HepG2 (cell line): Measurements from ENCODE around the gene SNED1. TPM values are rescaled to one million over a fixed set of nuclear protein-coding genes. Genes with fewer than 3 reads are reported as not detected.

Source experiments
- ARHGAP35 ChIP-seq: sonication (generic); formaldehyde crosslinking; IDR thresholded peaks from 2 replicates; pipeline ENCODE4 v1.9.0; 2022; ENCODE audit warnings: mild to moderate bottlenecking, inconsistent platforms, moderate library complexity, missing genetic modification reagents, borderline replicate concordance
- FOXA1 ChIP-seq, 2 experiments: fragments of 450-650 bp in 1 of 2; sonication (generic) in 1 of 2; formaldehyde crosslinking in 1 of 2; IDR thresholded peaks; 2 replicates each; pipeline versions ENCODE4 v1.4.0 to v1.6.1; 2016 to 2020; ENCODE audit warnings: missing genetic modification reagents in 1 of 2
- HDAC2 ChIP-seq: sonication (generic); formaldehyde crosslinking; IDR thresholded peaks from 2 replicates; pipeline ENCODE4 v1.4.0; 2020; ENCODE audit warnings: missing genetic modification reagents
- HMG20B ChIP-seq: conservative IDR thresholded peaks from 2 replicates; pipeline ENCODE4 v1.6.1; 2016; ENCODE audit warnings: missing genetic modification reagents, missing compliant biosample characterization
- KDM2A ChIP-seq: sonication (generic); formaldehyde crosslinking; IDR thresholded peaks from 2 replicates; pipeline ENCODE4 v1.4.0; 2020; ENCODE audit warnings: low read depth, missing genetic modification reagents, borderline replicate concordance
- KDM3A ChIP-seq: IDR thresholded peaks from 2 replicates; pipeline ENCODE4 v1.6.1; 2018; ENCODE audit warnings: low read depth, missing compliant biosample characterization
- KDM6A ChIP-seq: IDR thresholded peaks from 2 replicates; pipeline ENCODE4 v1.6.1; 2016; ENCODE audit warnings: low read depth
- MEF2D ChIP-seq: sonication (generic); formaldehyde crosslinking; IDR thresholded peaks from 2 replicates; pipeline ENCODE4 v1.5.1; 2020; ENCODE audit warnings: mild to moderate bottlenecking, missing genetic modification reagents
- MIXL1 ChIP-seq: IDR thresholded peaks from 2 replicates; pipeline ENCODE4 v1.6.1; 2016
- MTA1 ChIP-seq: sonication (generic); formaldehyde crosslinking; IDR thresholded peaks from 2 replicates; pipeline ENCODE4 v1.4.0; 2020; ENCODE audit warnings: missing genetic modification reagents, mild to moderate bottlenecking, borderline replicate concordance
- SKIL ChIP-seq: sonication (generic); formaldehyde crosslinking; IDR thresholded peaks from 2 replicates; pipeline ENCODE4 v1.8.0; 2022; ENCODE audit warnings: missing genetic modification reagents, mild to moderate bottlenecking, moderate library complexity, borderline replicate concordance
- SOX13 ChIP-seq, 3 experiments: fragments of 450-650 bp in 1 of 3; sonication (generic) in 1 of 3; formaldehyde crosslinking in 1 of 3; IDR thresholded peaks in 2 of 3; conservative IDR thresholded peaks in 1 of 3; 2 replicates each; pipeline versions ENCODE4 v1.5.0 to v1.6.1; 2016 to 2020; ENCODE audit warnings: antibody characterized with exemption in 1 of 3, mild to moderate bottlenecking in 1 of 3, missing compliant biosample characterization in 1 of 3, missing genetic modification reagents in 1 of 3, moderate library complexity in 1 of 3
- STAT6 ChIP-seq: sonication (generic); formaldehyde crosslinking; IDR thresholded peaks from 2 replicates; pipeline ENCODE4 v1.4.0; 2020; ENCODE audit warnings: missing genetic modification reagents, mild to moderate bottlenecking, borderline replicate concordance
- TBX3 ChIP-seq: fragments of 450-650 bp; IDR thresholded peaks from 2 replicates; pipeline ENCODE4 v1.6.1; 2017; ENCODE audit warnings: antibody characterized with exemption, mild to moderate bottlenecking, inconsistent platforms, borderline replicate concordance
- ZFP90 ChIP-seq: sonication (generic); formaldehyde crosslinking; IDR thresholded peaks from 2 replicates; pipeline ENCODE4 v1.8.0; 2022; ENCODE audit warnings: missing genetic modification reagents, mild to moderate bottlenecking, inconsistent platforms, borderline replicate concordance
- ZNF280D ChIP-seq: sonication (generic); formaldehyde crosslinking; IDR thresholded peaks from 2 replicates; pipeline ENCODE4 v1.5.1; 2020; ENCODE audit warnings: mild to moderate bottlenecking, missing genetic modification reagents
- ZNF747 ChIP-seq: sonication (generic); formaldehyde crosslinking; IDR thresholded peaks from 2 replicates; pipeline ENCODE4 v1.8.1; 2023; ENCODE audit warnings: missing genetic modification reagents, mild to moderate bottlenecking, borderline replicate concordance
- ZNF749 ChIP-seq: sonication (generic); formaldehyde crosslinking; IDR thresholded peaks from 2 replicates; pipeline ENCODE4 v1.8.0; 2022; ENCODE audit warnings: mild to moderate bottlenecking, missing genetic modification reagents, moderate library complexity, borderline replicate concordance
- polyA plus RNA-seq, 8 experiments: library from polyadenylated mRNA; depleted of rRNA in 3 of 8; stranded (reverse) in 7 of 8; unstranded in 1 of 8; fragments of >200 nt; fragmentation: Illumina TruSeq in 4 of 8; extraction: Trizol in 4 of 8; gene quantifications; 2 replicates each; pipeline versions ENCODE4 v1.2.1 to v1.2.3, GENCODE V29; 2011 to 2016; ENCODE audit warnings: low read depth in 4 of 8, missing spikeins in 1 of 8, mixed read lengths in 1 of 8; ENCODE audit not compliant: insufficient read depth in 1 of 8
- total RNA-seq, 5 experiments: library from RNA; depleted of rRNA; stranded (reverse); fragments of >200 nt; fragmentation: Illumina TruSeq; extraction: Trizol; gene quantifications; 2 replicates each; pipeline ENCODE4 v1.2.3, GENCODE V29; 2016; ENCODE audit warnings: low read depth in 1 of 5

The SNED1 gene
- total and polyA plus RNA-seq, 2 of the 13 experiments (the other 11 are each of a cell fraction or from before 2014, with no cell fraction given), result 0.15 to 0.65 TPM

GRCh38 chr2:241093133-241093781 lies 94.8 kb downstream of the SNED1 start (continued):
- TF ChIP-seq MTA1 (peak; percentile 79), SOX13 (IDR thresholded peaks at IDR 0.05) (0 out of 2 replicates have a peak, but pooled peaks have one; percentile 12), SOX13 (CRISPR knock-in tag; conservative IDR thresholded peaks at IDR 0.05 in 1 of 2, IDR thresholded peaks at IDR 0.05 in 1 of 2) (peak in 1 of 2 experiments; percentile 74; a peak in 2 of 4 replicates), FOXA1 (IDR thresholded peaks at IDR 0.05) (peak; percentile 97), FOXA1 (CRISPR knock-in tag; IDR thresholded peaks at IDR 0.05) (peak; percentile 99), MIXL1 (CRISPR knock-in tag) (peak; percentile 80), MEF2D (CRISPR knock-in tag) (0 out of 2 replicates have a peak, but pooled peaks have one; percentile 14), HDAC2 (peak; percentile 98), KDM6A (CRISPR knock-in tag) (peak; percentile 86), HMG20B (CRISPR knock-in tag) (peak; percentile 86), ZNF747 (CRISPR knock-in tag) (peak; percentile 63; the same call in 1 of the 2 replicates), KDM3A (CRISPR knock-in tag) (peak; percentile 65; the same call in 1 of the 2 replicates), ARHGAP35 (CRISPR knock-in tag) (peak; percentile 77; the same call in 1 of the 2 replicates), TBX3 (peak; percentile 97), KDM2A (peak; percentile 75), ZFP90 (0 out of 2 replicates have a peak, but pooled peaks have one; percentile 53), ZNF749 (CRISPR knock-in tag) (peak; percentile 75; the same call in 1 of the 2 replicates), STAT6 (CRISPR knock-in tag) (peak; percentile 77; the same call in 1 of the 2 replicates), ZNF280D (peak; percentile 39; the same call in 1 of the 2 replicates), SKIL (peak; percentile 82)
